Hepatocyte (in vitro differentiated cells): ENCODE data around the gene TNPO3.

Experiments used
- EZH2phosphoT487 ChIP-seq: fragments of 200-600 bp; sonication (generic); IDR thresholded peaks from one replicate; pipeline ENCODE4 v1.6.1; 2018; ENCODE audit warnings: antibody characterized with exemption, mild to moderate bottlenecking, low read depth, moderate library complexity; ENCODE audit not compliant: unreplicated experiment, severe bottlenecking
- TF ChIP-seq, protein P1 (sequence below): fragments of 200-600 bp; sonication (generic); IDR thresholded peaks from 2 replicates; pipeline ENCODE4 v1.5.1; 2016; ENCODE audit warnings: antibody characterized with exemption, mild to moderate bottlenecking; ENCODE audit not compliant: poor library complexity

DNA sequence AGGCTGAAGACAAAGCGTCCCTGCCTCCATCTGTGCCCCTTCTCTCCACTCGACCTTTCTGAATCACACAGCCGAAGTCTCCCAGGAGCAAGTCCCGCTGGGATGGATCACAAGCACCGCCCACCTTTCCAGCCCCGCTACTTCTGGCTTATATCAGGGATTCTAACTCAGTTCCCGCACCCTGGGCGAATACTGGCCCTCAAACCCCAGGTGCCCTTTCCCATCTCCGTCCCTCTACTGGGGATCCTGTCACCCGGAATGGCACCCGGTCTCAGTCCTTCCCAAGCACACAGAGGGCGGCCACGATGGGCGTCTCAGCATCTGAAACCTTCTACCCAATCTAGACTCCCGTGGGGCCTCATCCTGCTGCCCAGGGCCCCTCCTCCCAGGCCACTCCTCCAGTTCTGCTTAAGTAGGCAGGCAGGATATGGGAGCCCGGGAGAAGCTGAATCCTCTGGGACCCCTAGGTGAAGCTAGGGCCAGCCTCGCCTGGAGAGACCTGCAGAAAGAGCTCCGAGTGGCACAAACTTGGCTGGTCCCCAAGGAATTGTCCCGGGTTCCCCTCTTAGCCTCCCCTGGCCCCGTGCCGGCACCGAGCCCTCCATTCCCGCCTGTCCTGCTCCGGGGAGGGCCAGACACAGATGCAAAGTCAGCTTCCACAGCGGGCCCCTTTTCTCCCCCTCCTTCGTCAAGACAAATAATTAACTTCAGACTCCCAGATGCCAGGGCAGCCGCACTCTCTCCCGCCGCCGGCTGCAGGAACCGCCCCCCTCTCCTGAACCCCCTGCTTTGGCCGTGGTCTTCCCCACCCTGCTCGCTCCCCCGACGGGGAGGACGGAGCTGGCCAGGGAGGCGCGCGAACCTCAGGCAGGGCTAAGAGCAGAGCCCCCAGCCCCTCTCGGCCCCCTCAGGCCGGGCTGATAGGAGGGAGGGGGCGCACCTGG, 145.0 kb downstream of the TNPO3 start:
- TF ChIP-seq, protein P1, sequence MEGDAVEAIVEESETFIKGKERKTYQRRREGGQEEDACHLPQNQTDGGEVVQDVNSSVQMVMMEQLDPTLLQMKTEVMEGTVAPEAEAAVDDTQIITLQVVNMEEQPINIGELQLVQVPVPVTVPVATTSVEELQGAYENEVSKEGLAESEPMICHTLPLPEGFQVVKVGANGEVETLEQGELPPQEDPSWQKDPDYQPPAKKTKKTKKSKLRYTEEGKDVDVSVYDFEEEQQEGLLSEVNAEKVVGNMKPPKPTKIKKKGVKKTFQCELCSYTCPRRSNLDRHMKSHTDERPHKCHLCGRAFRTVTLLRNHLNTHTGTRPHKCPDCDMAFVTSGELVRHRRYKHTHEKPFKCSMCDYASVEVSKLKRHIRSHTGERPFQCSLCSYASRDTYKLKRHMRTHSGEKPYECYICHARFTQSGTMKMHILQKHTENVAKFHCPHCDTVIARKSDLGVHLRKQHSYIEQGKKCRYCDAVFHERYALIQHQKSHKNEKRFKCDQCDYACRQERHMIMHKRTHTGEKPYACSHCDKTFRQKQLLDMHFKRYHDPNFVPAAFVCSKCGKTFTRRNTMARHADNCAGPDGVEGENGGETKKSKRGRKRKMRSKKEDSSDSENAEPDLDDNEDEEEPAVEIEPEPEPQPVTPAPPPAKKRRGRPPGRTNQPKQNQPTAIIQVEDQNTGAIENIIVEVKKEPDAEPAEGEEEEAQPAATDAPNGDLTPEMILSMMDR = no peak
- no peak for TF ChIP-seq EZH2phosphoT487
